Fibroblast of pulmonary artery (primary cell): Measurements from ENCODE around the gene HMGCLL1.

Source experiments
- DNase-seq: peaks from one replicate; pipeline ENCODE4 v3.0.0-alpha.2; 2010; ENCODE audit warnings: low read depth
- H3K4me3 ChIP-seq: replicated peaks from 2 replicates; pipeline ENCODE4 v1.5.1; 2011; ENCODE audit warnings: low read depth, mild to moderate bottlenecking, control low read depth, low read length, moderate library complexity
- TF ChIP-seq, protein P1 (sequence below): IDR thresholded peaks from 2 replicates; pipeline ENCODE4 v1.5.1; 2011; ENCODE audit warnings: mild to moderate bottlenecking, control low read depth, low read length, inconsistent platforms; ENCODE audit errors: missing control alignments

The HMGCLL1 gene

DNA sequence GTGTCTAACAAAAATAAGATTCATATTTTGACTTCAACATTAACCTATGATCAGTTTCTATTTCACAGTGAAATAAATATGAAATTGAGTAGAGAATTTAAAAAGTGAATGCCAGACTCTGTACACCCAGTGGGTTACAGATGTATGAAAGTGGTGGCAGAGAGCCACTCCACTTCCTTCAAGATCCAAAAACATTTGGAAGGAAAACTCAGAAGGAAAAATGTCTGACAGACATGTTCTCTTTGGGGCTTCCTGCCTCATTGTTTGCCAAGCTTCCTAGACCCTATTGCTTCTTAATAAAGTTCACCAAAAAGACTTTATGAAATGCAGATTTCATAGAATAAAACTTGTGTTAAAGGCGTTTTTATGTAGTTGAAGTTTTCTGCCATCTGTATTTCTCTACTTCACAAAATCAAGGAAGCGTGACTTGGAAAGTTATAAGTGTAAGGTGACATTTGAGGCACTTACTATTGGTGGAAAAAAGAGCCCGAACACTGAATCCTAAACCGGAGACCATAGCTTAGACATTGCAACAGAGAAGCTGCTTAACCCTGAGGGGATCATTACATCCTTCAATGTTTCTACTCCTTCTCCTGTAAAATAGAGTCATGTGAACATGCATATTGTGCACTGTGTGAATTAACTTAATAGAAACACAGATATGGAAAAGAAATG is 12.8 kb downstream of the HMGCLL1 start:
- TF ChIP-seq, protein P1, sequence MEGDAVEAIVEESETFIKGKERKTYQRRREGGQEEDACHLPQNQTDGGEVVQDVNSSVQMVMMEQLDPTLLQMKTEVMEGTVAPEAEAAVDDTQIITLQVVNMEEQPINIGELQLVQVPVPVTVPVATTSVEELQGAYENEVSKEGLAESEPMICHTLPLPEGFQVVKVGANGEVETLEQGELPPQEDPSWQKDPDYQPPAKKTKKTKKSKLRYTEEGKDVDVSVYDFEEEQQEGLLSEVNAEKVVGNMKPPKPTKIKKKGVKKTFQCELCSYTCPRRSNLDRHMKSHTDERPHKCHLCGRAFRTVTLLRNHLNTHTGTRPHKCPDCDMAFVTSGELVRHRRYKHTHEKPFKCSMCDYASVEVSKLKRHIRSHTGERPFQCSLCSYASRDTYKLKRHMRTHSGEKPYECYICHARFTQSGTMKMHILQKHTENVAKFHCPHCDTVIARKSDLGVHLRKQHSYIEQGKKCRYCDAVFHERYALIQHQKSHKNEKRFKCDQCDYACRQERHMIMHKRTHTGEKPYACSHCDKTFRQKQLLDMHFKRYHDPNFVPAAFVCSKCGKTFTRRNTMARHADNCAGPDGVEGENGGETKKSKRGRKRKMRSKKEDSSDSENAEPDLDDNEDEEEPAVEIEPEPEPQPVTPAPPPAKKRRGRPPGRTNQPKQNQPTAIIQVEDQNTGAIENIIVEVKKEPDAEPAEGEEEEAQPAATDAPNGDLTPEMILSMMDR, result no peak
- no peak for DNase-seq
- H3K4me3 ChIP-seq, result no peak overlapping the region

DNA sequence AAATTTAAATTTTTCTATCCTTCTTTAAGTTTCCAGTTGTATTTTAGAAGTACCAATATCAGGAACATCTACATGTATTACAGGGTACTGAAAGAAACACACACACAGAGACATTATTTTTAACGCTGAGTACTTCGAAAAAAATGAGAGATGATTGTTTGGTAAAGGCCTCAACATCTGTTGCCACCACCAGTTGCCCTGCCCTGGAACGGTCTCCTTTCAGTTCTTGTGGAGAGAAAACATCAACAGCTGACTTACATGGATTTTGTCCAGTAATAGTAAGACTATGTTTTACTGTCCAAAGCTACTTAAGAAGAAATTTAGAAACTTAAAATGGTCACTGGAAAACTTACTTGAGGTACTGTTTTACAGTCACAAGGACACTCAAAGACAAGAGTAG is 16.7 kb downstream of the HMGCLL1 start:
- H3K4me3 ChIP-seq, result no peak overlapping the region
- no peak for DNase-seq
- TF ChIP-seq, protein P1, result no peak

DNA sequence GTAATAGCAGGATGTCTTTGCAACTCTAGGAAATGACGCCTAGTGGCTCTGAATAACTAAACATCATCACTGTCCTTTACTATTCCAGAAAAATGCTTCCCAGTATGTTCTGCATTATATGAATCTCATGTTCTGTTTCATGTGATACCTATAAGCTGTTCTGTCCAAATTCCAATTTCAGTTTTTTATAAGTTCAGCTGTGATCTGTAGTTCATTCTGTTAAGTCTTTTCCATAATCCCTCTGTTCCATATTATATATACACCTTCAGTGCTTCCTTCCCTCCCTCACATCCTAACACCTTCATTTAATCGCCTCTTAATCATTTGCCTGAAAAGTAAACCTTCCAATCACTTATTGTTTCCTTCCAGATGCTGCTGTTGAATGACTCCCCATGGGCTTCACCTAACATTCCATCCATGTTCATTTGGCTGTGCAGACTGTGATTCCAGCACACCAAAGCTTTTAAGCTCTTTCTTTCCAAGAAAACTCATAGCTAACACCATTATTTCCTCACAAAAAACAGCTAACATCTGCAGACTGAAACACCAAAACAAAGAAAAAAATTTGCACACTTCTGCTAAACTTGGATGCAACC is 18.6 kb downstream of the HMGCLL1 start:
- no peak overlapping the region for H3K4me3 ChIP-seq
- DNase-seq, result no peak
- TF ChIP-seq, protein P1, result no peak

DNA sequence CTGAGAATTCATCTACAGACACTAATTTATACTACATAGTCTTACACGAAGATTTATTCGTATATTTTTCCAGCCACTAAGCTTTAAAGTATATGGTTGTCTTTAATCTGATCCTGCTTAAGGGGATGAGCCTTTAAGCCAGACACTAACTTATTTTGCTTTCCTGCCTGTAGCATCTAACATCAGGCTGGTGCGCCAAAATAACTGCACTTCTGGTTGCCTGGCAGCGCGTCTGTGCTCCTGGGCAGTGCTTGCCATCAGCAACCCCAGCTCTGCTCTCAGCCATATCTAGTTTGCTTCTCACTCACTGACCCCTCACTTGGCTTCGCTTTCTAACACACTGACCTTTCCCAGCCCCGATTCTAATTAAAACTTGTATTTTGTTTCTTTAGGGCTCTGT is 21.8 kb downstream of the HMGCLL1 start:
- no peak for DNase-seq

DNA sequence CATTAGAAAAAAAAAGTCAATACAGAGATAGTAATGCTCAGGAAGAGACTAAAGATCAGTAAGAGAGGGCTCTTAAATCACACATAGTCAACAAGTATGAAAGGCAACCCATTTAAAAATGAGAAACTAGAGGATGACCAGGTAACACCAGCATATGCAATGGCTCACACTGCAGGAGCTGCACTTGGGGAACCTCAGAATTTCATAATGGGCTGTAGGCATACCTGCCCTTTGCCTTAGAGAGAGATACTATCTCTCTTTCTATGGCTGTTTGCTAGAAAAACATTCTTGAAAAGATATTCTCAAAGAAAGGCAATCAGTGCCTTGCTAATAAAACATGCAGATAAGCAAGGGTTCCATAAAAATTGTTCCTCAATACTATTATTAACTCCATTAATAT is 33.2 kb downstream of the HMGCLL1 start:
- TF ChIP-seq, protein P1, result no peak
- no peak for DNase-seq
- no peak overlapping the region for H3K4me3 ChIP-seq

More for the DNA sequence above, 21.8 kb downstream of the HMGCLL1 start:
- TF ChIP-seq, protein P1, result no peak
- no peak overlapping the region for H3K4me3 ChIP-seq

DNA sequence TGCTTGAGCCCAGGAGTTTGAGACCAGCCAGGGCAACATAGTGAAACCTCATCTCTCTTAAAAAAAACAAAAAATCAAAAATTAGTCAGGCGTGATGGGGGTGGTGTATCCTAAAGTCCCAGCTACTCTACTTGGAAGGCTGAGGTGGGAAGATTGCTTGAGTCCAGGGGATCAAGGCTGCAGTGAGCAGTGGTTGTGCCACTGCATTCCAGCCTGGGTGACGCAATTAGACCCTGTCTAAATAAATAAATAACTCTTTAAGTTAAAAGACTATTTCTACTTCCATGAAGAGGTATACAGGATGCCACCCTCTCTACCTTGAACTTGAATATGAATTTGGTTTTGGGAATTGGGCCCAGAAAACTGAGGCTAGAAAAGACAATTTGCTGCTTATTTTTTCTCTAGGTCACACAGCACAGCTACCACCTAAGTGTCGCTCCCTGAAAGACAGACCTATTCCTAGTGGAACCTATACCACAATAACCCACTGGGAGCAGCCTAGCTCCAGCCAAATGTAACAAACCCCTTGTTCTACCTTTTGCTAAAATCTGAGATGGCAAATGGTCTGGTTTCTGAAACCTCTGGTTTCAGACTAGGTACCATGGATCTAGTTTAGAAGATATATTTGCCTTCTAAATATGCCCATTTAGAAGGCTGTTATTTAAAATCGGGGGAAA is 35.2 kb downstream of the HMGCLL1 start:
- TF ChIP-seq, protein P1, result no peak
- no peak for DNase-seq

More for the DNA sequence above, 35.2 kb downstream of the HMGCLL1 start:
- H3K4me3 ChIP-seq, result no peak overlapping the region
